Measurements from ENCODE around the gene PTPN12.

GRCh38 chr7:77537136-77537777 is at the start of gene PTPN12:
- TF ChIP-seq, protein P1, sequence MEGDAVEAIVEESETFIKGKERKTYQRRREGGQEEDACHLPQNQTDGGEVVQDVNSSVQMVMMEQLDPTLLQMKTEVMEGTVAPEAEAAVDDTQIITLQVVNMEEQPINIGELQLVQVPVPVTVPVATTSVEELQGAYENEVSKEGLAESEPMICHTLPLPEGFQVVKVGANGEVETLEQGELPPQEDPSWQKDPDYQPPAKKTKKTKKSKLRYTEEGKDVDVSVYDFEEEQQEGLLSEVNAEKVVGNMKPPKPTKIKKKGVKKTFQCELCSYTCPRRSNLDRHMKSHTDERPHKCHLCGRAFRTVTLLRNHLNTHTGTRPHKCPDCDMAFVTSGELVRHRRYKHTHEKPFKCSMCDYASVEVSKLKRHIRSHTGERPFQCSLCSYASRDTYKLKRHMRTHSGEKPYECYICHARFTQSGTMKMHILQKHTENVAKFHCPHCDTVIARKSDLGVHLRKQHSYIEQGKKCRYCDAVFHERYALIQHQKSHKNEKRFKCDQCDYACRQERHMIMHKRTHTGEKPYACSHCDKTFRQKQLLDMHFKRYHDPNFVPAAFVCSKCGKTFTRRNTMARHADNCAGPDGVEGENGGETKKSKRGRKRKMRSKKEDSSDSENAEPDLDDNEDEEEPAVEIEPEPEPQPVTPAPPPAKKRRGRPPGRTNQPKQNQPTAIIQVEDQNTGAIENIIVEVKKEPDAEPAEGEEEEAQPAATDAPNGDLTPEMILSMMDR (IDR thresholded peaks at IDR 0.05), result no peak
- no peak for TF ChIP-seq EZH2 (IDR thresholded peaks at IDR 0.05; ENCODE audit: borderline replicate concordance, insufficient read depth, low read depth, low read length, poor library complexity, severe bottlenecking)

Data from B cell (primary cell).